IPS-20b (cell line): ENCODE measurements around the gene ZNF567.
A peak's percentile ranks its signal among the peaks of the same experiment; 100 is the strongest.

Source experiments
- H3K27ac ChIP-seq: one replicate; pipeline ENCODE4 v1.5.1; 2013; ENCODE audit warnings: low read length
- H3K27me3 ChIP-seq: 2 replicates; pipeline ENCODE4 v1.6.1; 2013; ENCODE audit warnings: mild to moderate bottlenecking, low read length, inconsistent platforms; ENCODE audit not compliant: insufficient read depth
- H3K36me3 ChIP-seq: 2 replicates; pipeline ENCODE4 v1.6.1; 2013; ENCODE audit warnings: low read depth, mild to moderate bottlenecking, inconsistent platforms, low read length, moderate library complexity; ENCODE audit not compliant: insufficient read depth
- H3K4me1 ChIP-seq: 2 replicates; pipeline ENCODE4 v1.6.1; 2013; ENCODE audit warnings: mild to moderate bottlenecking, control low read depth, inconsistent platforms, low read length, moderate library complexity; ENCODE audit not compliant: insufficient read depth
- H3K4me3 ChIP-seq: 2 replicates; pipeline ENCODE4 v1.5.1; 2013; ENCODE audit warnings: mild to moderate bottlenecking, low read length, inconsistent platforms
- H3K9ac ChIP-seq: 2 replicates; pipeline ENCODE4 v1.6.1; 2013; ENCODE audit warnings: low read depth, mild to moderate bottlenecking, inconsistent platforms, low read length, moderate library complexity
- H3K9me3 ChIP-seq: 2 replicates; pipeline ENCODE4 v1.6.1; 2013; ENCODE audit warnings: mild to moderate bottlenecking, low read depth, low read length, inconsistent platforms; ENCODE audit not compliant: insufficient read depth

ZNF567 gene

DNA sequence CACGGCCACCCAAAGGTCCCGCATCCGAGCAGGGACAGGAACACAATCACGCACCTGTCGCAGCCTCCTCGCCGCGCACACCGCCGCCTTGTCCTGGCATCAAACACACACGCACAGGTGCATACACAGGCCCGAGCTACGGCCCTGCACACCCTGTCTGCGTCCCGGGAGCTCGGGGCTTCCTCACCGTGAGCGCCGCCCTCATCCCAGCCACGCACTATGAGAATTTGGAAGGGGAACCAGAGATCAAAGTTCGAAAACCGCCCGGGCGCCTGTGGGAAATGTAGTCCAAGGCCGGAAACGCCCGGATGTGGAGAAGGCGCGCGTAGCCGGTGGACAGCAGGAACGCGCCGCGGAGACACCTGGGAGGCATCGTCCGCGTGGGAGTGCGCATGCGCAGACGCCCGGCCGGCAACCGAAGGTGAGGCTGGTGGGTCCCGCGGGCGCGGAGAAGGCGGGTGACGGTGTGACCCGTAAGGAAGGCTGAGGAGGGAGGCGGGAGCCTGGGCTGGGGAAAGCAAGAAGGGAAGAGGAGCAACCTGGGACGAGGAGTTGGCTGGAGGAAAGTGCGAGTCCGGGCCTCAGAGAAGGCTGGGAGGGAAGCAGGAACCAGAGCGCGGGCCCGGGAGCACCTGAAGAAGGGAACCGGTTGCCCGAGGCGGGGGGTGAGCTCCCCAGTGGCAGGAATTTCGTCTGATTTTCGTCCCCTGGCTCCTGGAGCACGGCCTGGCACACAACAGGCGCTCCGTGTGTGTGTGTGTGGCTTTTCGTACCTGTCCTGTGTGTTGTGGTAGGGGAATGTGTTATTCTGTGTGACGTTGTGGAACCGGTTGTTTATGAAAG lies at the start of gene ZNF567:
Gene ZNF567, plus strand, starts transcription at position 399 of the 843 bp plus-strand sequence. CDS start 7,256 bp downstream, outside the sequence.
- Histone ChIP-seq H3K4me1 (no peaks in the 10 kb centered on the region), H3K4me3 (peak within 1 kb of the TSS; percentile 97), H3K9me3 (peaks cover 22% of the 10 kb centered on the region), H3K36me3 (peaks cover 34% of the 10 kb centered on the region), H3K27me3 (no peaks in the 10 kb centered on the region), H3K9ac (peak within 1 kb of the TSS; percentile 95), H3K27ac (no peak within 1 kb of the TSS)

DNA sequence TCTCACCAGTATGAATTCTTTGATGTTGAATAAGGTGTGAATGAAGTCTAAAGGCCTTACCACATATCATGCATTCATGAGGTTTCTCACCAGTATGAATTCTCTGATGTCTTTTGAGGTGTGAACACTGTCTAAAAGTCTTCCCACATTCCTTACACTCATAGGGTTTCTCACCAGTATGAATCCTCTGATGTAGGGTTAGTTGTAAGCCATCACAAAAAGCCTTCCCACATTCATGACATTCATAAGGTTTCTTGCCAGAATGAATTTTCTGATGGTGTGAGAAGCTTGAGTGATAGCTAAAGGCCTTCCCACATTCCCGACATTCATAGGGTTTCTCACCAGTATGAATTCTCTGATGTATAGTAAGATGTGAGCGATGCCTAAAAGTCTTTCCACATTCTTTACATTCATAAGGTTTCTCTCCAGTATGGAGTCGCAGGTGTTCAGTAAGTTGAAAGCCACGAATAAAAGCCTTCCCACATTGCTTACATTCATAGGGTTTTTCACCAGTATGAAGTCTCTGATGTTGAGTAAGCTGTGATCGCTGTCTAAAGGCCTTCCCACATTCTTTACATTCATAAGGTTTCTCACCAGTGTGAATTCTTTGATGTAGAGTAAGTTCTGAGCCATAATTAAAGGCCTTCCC lies 48.4 kb upstream of the ZNF567 start:
- no peaks in the 10 kb centered on the region for H3K4me1 ChIP-seq
- H3K9me3 ChIP-seq: peaks cover 94% of the 10 kb centered on the region
- H3K9ac ChIP-seq: no peak overlapping the region
- H3K36me3 ChIP-seq: peaks cover 22% of the 10 kb centered on the region
- no peak overlapping the region for H3K27ac ChIP-seq
- H3K27me3 ChIP-seq: no peaks in the 10 kb centered on the region
- H3K4me3 ChIP-seq: no peak overlapping the region

DNA sequence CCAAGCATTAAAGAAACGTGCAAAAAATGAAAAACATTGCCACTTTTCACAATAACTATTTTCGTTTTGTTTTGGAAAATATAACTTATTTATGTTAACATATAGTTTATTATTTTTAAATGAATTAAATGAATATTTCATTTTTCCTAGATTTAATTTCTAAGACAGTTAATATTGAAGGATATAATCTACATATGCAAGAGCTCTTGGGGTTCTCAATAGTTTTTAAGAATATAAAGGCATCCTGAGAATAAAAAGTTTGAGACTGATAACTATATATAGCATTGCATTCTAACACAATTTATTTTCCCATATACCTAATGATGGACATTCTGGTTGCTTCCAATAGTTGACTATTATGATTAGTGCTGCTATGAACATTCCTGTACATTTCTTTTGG lies 40.7 kb upstream of the ZNF567 start:
- H3K9ac ChIP-seq: no peak overlapping the region
- H3K4me3 ChIP-seq: no peak overlapping the region
- H3K4me1 ChIP-seq: no peaks in the 10 kb centered on the region
- H3K27ac ChIP-seq: no peak overlapping the region
- peaks cover 24% of the 10 kb centered on the region for H3K36me3 ChIP-seq
- H3K9me3 ChIP-seq: peaks cover 76% of the 10 kb centered on the region
- H3K27me3 ChIP-seq: no peaks in the 10 kb centered on the region

DNA sequence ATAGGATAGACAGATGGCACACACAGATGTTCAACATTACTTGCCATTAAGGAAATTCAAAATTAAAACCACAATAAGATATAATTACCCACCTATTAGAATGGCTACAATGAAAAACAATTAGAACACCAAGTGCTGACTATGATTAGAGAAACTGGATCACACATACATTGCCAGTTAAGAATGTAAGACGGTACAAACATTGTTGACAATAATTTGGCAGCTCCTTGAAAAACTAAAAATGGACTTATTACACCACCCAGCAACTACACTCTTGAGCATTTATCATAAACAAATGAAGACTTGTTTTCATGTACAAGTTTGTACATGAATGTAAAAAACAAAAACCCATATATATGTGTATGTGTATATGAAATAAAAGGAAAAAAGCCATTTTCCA lies 34.5 kb upstream of the ZNF567 start:
- H3K9me3 ChIP-seq: peaks cover 64% of the 10 kb centered on the region
- H3K4me1 ChIP-seq: no peaks in the 10 kb centered on the region
- no peak overlapping the region for H3K27ac ChIP-seq
- peaks cover 54% of the 10 kb centered on the region for H3K36me3 ChIP-seq
- H3K4me3 ChIP-seq: no peak overlapping the region
- no peaks in the 10 kb centered on the region for H3K27me3 ChIP-seq
- H3K9ac ChIP-seq: no peak overlapping the region

DNA sequence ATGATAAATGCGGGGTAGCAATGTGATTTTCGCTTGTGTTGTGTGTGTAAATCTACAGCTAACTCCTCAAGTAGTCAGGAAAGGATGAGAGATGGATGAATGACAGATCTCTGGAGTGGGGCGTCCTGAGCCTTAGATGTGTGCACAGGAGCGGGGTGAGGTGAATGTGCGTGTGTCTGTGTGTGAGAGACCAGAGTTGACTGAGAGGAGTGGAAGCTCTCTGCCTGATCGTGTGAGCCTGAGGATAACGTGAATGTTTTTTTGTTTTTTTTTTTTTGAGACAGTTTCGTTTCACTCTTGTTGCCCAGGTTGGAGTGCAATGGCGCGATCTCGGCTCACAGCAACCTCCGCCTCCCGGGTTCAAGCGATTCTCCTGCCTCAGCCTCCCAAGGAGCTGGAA lies 21.6 kb upstream of the ZNF567 start:
- H3K27ac ChIP-seq: no peak overlapping the region
- H3K36me3 ChIP-seq: peaks cover 21% of the 10 kb centered on the region
- H3K4me1 ChIP-seq: no peaks in the 10 kb centered on the region
- no peaks in the 10 kb centered on the region for H3K27me3 ChIP-seq
- H3K4me3 ChIP-seq: peak overlapping the region; percentile 85
- H3K9me3 ChIP-seq: peaks cover 12% of the 10 kb centered on the region
- H3K9ac ChIP-seq: peak overlapping the region; percentile 84; the same call in 1 of the 2 replicates

DNA sequence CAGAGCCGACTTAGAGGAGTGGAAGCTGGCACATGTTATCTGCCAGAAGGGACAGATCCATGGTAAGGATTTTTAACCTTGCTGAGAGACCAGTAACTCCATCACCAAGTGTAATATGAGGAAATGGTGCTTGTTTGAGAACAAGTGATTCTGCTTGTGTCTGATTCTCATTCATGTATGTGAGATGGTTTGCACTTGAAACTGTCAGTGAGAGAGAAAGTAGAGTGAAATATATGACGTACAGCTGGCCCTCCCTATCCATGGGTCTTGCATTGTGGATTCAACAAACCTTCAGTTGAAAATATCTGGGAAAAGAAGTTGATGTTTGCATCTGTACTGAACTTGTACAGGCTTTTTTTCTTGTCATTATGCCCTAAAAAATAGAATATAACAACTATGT lies 18.8 kb upstream of the ZNF567 start:
- H3K4me3 ChIP-seq: no peak overlapping the region
- H3K9ac ChIP-seq: no peak overlapping the region
- H3K27ac ChIP-seq: no peak overlapping the region
- no peaks in the 10 kb centered on the region for H3K27me3 ChIP-seq
- H3K9me3 ChIP-seq: peaks cover 9% of the 10 kb centered on the region
- H3K36me3 ChIP-seq: peaks cover 18% of the 10 kb centered on the region
- H3K4me1 ChIP-seq: no peaks in the 10 kb centered on the region

DNA sequence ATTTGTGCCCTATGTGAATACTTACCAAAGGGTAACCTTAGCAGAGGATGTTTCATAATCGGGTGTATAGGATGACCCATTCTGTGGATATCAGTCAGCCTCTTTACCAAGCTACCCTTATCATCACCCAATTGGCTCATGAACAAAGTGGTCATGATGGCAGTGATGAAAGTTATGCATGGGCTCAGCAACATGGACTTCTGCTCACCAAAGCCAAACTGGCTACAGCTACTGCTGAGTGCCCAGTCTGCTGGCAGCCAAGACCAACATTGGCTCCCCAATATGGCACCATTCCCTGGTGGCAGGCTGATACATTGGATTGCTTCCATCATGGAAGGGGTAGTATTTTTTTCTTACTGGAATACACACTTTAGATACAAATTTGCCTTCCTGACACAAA lies 15.0 kb upstream of the ZNF567 start:
- H3K4me1 ChIP-seq: no peaks in the 10 kb centered on the region
- no peaks in the 10 kb centered on the region for H3K27me3 ChIP-seq
- H3K4me3 ChIP-seq: no peak overlapping the region
- H3K27ac ChIP-seq: no peak overlapping the region
- peaks cover 11% of the 10 kb centered on the region for H3K36me3 ChIP-seq
- peaks cover 3% of the 10 kb centered on the region; the same call in 1 of the 2 replicates for H3K9me3 ChIP-seq
- no peak overlapping the region for H3K9ac ChIP-seq

DNA sequence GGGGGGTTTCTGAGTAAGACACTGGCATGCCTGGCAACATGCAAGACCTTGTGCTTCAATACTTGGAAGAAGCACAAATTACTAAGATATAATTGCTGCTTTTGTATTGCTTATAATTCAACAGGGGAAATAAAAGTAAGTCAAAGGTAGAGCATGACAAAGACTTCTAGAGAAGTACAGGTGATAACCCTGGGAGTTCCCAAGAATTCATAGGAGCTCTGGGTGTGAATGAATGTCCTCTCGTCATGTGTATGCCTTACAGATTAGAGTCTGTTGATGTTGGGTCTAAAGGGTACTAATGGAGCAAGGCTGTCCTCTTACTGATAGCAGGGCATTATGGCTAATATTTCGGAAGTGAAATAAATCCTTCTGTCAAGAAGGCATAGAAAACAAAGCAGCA lies 13.2 kb upstream of the ZNF567 start:
- H3K9me3 ChIP-seq: peaks cover 7% of the 10 kb centered on the region; the same call in 1 of the 2 replicates
- H3K4me1 ChIP-seq: no peaks in the 10 kb centered on the region

DNA sequence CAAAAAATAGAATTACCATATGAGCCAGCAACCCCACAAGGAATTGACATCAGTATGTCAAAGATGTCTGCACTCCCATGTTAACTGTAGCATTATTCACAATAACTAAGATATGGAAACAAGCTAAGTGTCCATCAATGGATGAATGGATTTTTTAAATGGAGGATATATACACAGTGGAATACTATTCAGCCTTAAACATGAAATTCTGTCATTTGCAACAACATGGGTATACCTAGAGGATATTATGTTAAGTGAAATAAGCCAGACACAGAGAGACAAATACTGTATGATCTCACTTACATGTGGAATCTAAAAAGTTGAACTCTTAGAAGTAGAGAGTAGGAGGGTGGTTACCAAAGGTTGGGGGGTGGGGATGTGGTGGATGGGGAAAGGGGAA lies 8.0 kb upstream of the ZNF567 start:
- peaks cover 14% of the 10 kb centered on the region; the same call in 1 of the 2 replicates for H3K36me3 ChIP-seq
- 0 out of 2 replicates have a peak, but pooled peaks cover 4% of the 10 kb centered on the region for H3K9me3 ChIP-seq
- no peak overlapping the region for H3K9ac ChIP-seq
- no peak overlapping the region for H3K4me3 ChIP-seq
- H3K27me3 ChIP-seq: no peaks in the 10 kb centered on the region
- no peak overlapping the region for H3K27ac ChIP-seq
- no peaks in the 10 kb centered on the region for H3K4me1 ChIP-seq

More for the DNA sequence above, 13.2 kb upstream of the ZNF567 start:
- no peak overlapping the region for H3K9ac ChIP-seq
- no peak overlapping the region for H3K4me3 ChIP-seq
- H3K27me3 ChIP-seq: no peaks in the 10 kb centered on the region
- H3K27ac ChIP-seq: no peak overlapping the region
- peaks cover 17% of the 10 kb centered on the region for H3K36me3 ChIP-seq

DNA sequence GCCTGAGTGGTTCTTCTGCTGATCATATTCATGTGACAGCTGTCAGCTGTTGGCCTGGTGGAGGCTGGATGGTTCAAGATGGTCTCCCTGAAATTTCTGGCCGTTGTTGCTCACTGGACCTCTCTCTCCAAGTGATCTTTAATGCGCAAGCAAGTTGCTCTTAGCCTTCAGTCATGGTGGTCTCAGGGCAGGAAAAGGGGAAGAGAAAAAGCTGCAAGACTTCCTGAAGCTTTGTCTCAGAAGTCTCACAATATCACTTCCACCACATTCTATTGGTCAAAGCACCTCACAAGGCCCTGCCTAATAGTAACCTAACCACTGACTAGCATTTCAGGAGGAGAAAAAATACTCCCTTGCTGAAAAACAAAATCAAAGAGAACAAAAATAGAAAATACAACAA lies 1.6 kb upstream of the ZNF567 start:
- H3K4me3 ChIP-seq: no peak overlapping the region
- no peak overlapping the region for H3K9ac ChIP-seq
- H3K36me3 ChIP-seq: peaks cover 18% of the 10 kb centered on the region
- no peaks in the 10 kb centered on the region for H3K4me1 ChIP-seq
- no peaks in the 10 kb centered on the region for H3K27me3 ChIP-seq
- H3K9me3 ChIP-seq: peaks cover 14% of the 10 kb centered on the region
- H3K27ac ChIP-seq: no peak overlapping the region

DNA sequence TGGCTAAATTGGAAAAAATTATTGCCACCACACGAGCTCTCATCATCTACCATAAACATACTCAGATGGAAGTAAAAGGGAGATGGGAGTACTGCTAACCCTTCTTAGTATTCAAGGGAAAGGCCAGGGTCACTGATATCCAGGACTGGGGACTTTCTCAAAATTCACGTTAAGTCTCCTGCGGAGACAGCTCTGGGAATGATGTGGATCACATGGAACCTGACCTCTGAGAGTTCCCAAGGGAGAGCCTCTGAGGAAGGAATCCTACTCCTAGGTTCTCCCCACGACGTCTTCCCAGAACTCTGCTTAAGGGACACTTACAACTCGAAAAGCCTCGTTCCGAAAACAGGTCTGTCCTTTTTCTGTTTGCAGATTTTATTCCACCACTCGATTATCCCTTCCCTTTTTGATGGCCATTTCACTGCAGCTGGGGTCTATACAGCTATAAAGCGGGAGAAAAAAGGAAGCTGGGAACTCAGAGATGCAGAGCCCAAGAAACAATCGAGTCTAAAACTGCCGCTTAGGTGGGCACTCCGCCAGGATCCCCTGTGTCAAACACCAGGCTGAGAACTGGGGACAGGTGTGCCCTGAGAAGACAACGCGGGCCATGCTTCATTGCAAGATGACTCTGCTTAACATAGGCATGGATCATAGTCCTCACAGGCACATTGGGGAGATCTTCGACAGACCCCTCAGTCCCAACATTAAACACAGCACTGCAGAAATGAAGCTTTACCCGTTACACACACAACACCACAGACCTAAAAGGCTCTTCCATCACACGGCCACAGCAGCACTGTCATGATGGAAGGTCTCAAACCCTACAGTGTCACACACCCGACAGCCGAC lies 823 bp upstream of the ZNF567 start:
- Histone ChIP-seq H3K27me3 (no peaks in the 10 kb centered on the region), H3K9ac (peak overlapping the region; percentile 95; the same call in 1 of the 2 replicates), H3K27ac (no peak overlapping the region), H3K4me3 (peak overlapping the region; percentile 97), H3K36me3 (peaks cover 25% of the 10 kb centered on the region), H3K4me1 (no peaks in the 10 kb centered on the region), H3K9me3 (peaks cover 18% of the 10 kb centered on the region)
